ENCODE data around the gene MRC2.
A peak's percentile ranks its signal among the peaks of the same experiment; 100 is the strongest.

Gene MRC2

GRCh38 chr17:62717889-62718288 is 90.4 kb downstream of the MRC2 start:
- no peak overlapping the region for H3K4me3 ChIP-seq (ENCODE audit: control insufficient read depth in 1 of 7, extremely low read depth in 1 of 7, insufficient read depth in 4 of 7, low read depth in 2 of 7, low read length in 6 of 7)
- ChIA-PET CTCF (interaction anchor here (1.3 kb wide), 1 partner anchor 10 kb away, joined by 3 read pairs; no protein-coding TSS in a partner anchor), POLR2A (no interaction called here)
- H3K36me3 ChIP-seq (ENCODE audit: control insufficient read depth in 4 of 4, insufficient read depth in 4 of 4, low read length in 3 of 4): no peaks in the 10 kb centered on the region
- peaks cover 0 to 5% (median 0%) of the 10 kb centered on the region in 4 experiments for H3K4me1 ChIP-seq (ENCODE audit: control extremely low read depth in 1 of 4, control insufficient read depth in 4 of 4, insufficient read depth in 4 of 4, low read length in 3 of 4)
- no peaks in the 10 kb centered on the region for H3K27me3 ChIP-seq (replicated peaks in 2 of 5; ENCODE audit: control insufficient read depth in 4 of 5, insufficient read depth in 5 of 5, low read length in 4 of 5)
- DNase-seq: no peak
- 100% methylated on average over 4 of the region's 8 CpGs for WGBS (ENCODE audit: insufficient coverage)
- peaks cover 0 to 6% (median 3%) of the 10 kb centered on the region in 5 experiments for H3K9me3 ChIP-seq (ENCODE audit: control extremely low read depth in 1 of 5, control insufficient read depth in 4 of 5, insufficient read depth in 2 of 5, low read depth in 1 of 5, low read length in 4 of 5)
- H3K27ac ChIP-seq (ENCODE audit: insufficient read depth in 1 of 2, low read depth in 1 of 2, low read length in 2 of 2, poor library complexity in 1 of 2, severe bottlenecking in 2 of 2): no peak overlapping the region

DNA sequence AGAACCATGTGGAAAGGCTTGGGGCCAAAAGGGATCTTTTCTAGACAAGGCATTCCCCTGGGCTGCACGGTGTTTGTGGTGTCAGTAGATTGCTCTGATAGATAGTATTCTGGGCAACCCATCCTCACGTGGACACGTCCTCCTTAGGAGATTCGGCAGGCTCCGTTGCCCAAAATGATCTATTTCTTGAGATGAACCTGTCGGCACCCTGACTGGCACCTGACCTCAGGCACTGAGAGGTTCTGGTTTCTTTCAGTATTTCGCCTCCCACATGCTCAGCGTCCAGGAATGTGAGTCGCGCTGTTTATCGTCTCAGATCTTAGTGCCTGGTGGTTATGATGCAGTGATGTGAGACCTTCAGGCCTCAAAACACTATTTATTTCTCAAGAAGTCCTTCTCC is 91.0 kb downstream of the MRC2 start:
- no peak for DNase-seq
- 99% methylated on average over 7 of the region's 11 CpGs for WGBS (ENCODE audit: insufficient coverage)
- CTCF ChIA-PET: no interaction called here

DNA sequence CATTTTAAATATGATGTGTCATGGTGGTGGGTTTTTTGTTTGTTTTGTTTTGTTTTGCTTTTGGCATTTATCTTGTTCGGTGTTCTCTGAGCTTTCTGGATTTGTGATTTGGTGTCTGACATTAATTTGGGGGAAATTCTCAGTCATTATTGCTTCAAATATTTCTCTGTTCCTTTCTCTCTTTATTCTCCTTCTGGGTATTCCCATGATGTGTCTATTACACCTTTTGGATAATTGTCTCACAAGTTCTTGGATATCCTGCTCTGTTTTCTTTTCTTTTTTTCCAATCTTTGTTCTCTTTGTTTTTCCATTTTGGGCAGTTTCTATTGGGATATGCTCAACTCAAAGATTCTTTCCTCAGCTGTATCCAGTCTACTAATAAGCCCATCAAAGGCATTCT is 92.1 kb downstream of the MRC2 start:
- WGBS (ENCODE audit: insufficient coverage): no CpG with 5 or more reads among the region's 1 CpG
- no peak for DNase-seq
- CTCF ChIA-PET: interaction anchor here (1.7 kb wide), 1 partner anchor 9 kb away, joined by 5 read pairs; no protein-coding TSS in a partner anchor
- Histone ChIP-seq H3K27ac (ENCODE audit: insufficient read depth in 1 of 2, low read depth in 1 of 2, low read length in 2 of 2, poor library complexity in 1 of 2, severe bottlenecking in 2 of 2) (no peak overlapping the region), H3K36me3 (ENCODE audit: control insufficient read depth in 4 of 4, insufficient read depth in 4 of 4, low read length in 3 of 4) (no peaks in the 10 kb centered on the region), H3K27me3 (replicated peaks in 2 of 5; ENCODE audit: control insufficient read depth in 4 of 5, insufficient read depth in 5 of 5, low read length in 4 of 5) (no peaks in the 10 kb centered on the region), H3K4me1 (ENCODE audit: control extremely low read depth in 1 of 4, control insufficient read depth in 4 of 4, insufficient read depth in 4 of 4, low read length in 3 of 4) (peaks cover under 1 to 7% (median 5%) of the 10 kb centered on the region in 4 experiments), H3K4me3 (ENCODE audit: control insufficient read depth in 1 of 7, extremely low read depth in 1 of 7, insufficient read depth in 4 of 7, low read depth in 2 of 7, low read length in 6 of 7) (no peak overlapping the region), H3K9me3 (ENCODE audit: control extremely low read depth in 1 of 5, control insufficient read depth in 4 of 5, insufficient read depth in 2 of 5, low read depth in 1 of 5, low read length in 4 of 5) (peaks cover 0 to 6% (median 3%) of the 10 kb centered on the region in 5 experiments)
- POLR2A ChIA-PET: no interaction called here

More for the DNA sequence above, 91.0 kb downstream of the MRC2 start:
- Histone ChIP-seq H3K9me3 (ENCODE audit: control extremely low read depth in 1 of 5, control insufficient read depth in 4 of 5, insufficient read depth in 2 of 5, low read depth in 1 of 5, low read length in 4 of 5) (peaks cover 0 to 6% (median 3%) of the 10 kb centered on the region in 5 experiments), H3K36me3 (ENCODE audit: control insufficient read depth in 4 of 4, insufficient read depth in 4 of 4, low read length in 3 of 4) (no peaks in the 10 kb centered on the region), H3K27me3 (replicated peaks in 2 of 5; ENCODE audit: control insufficient read depth in 4 of 5, insufficient read depth in 5 of 5, low read length in 4 of 5) (no peaks in the 10 kb centered on the region), H3K4me3 (ENCODE audit: control insufficient read depth in 1 of 7, extremely low read depth in 1 of 7, insufficient read depth in 4 of 7, low read depth in 2 of 7, low read length in 6 of 7) (no peak overlapping the region), H3K27ac (ENCODE audit: insufficient read depth in 1 of 2, low read depth in 1 of 2, low read length in 2 of 2, poor library complexity in 1 of 2, severe bottlenecking in 2 of 2) (no peak overlapping the region), H3K4me1 (ENCODE audit: control extremely low read depth in 1 of 4, control insufficient read depth in 4 of 4, insufficient read depth in 4 of 4, low read length in 3 of 4) (peaks cover 0 to 5% (median 0%) of the 10 kb centered on the region in 4 experiments)
- POLR2A ChIA-PET: no interaction called here

- WGBS (ENCODE audit: insufficient coverage): 63% methylated on average over 1 of the region's 3 CpGs
- no peak overlapping the region for H3K4me3 ChIP-seq (ENCODE audit: control insufficient read depth in 1 of 7, extremely low read depth in 1 of 7, insufficient read depth in 4 of 7, low read depth in 2 of 7, low read length in 6 of 7)
- H3K27ac ChIP-seq (ENCODE audit: insufficient read depth in 1 of 2, low read depth in 1 of 2, low read length in 2 of 2, poor library complexity in 1 of 2, severe bottlenecking in 2 of 2): no peak overlapping the region
- DNase-seq: peak in 2 of 3 donors; percentile 9 to 26
- H3K9me3 ChIP-seq (ENCODE audit: control extremely low read depth in 1 of 5, control insufficient read depth in 4 of 5, insufficient read depth in 2 of 5, low read depth in 1 of 5, low read length in 4 of 5): peaks cover 0 to 6% (median 3%) of the 10 kb centered on the region in 5 experiments
- no peaks in the 10 kb centered on the region for H3K27me3 ChIP-seq (replicated peaks in 2 of 5; ENCODE audit: control insufficient read depth in 4 of 5, insufficient read depth in 5 of 5, low read length in 4 of 5)
- peaks cover 2 to 14% (median 12%) of the 10 kb centered on the region in 4 experiments for H3K4me1 ChIP-seq (ENCODE audit: control extremely low read depth in 1 of 4, control insufficient read depth in 4 of 4, insufficient read depth in 4 of 4, low read length in 3 of 4)
- ChIA-PET CTCF (interaction anchor here (1.7 kb wide), 1 partner anchor 9 kb away, joined by 5 read pairs; no protein-coding TSS in a partner anchor), POLR2A (no interaction called here)
- no peaks in the 10 kb centered on the region for H3K36me3 ChIP-seq (ENCODE audit: control insufficient read depth in 4 of 4, insufficient read depth in 4 of 4, low read length in 3 of 4)
Observed at GRCh38 chr17:62720126-62720850, 92.8 kb downstream of the MRC2 start.

DNA sequence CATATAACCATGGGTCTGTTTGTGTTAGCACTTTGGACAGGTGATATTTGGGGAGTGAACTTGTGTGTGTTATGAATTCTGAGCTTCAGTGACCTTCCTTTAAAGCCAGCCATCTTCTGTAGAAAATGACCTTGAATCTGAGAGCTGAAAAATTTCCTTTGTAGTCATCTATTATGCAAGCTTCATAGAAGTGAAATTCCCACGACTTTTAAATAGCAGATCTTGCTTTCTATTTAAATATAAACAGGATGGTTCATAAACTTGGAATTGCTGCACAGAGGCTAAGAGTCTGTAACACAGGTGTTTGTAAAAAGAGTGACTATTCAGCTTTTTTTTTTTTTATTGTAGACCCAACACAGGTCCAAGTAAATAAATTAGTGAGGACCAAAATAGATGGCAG is 95.2 kb downstream of the MRC2 start:
- no peaks in the 10 kb centered on the region for H3K36me3 ChIP-seq (ENCODE audit: control insufficient read depth in 4 of 4, insufficient read depth in 4 of 4, low read length in 3 of 4)
- POLR2A ChIA-PET: no interaction called here
- no peak for DNase-seq
- peaks cover 0 to 6% (median 3%) of the 10 kb centered on the region in 5 experiments for H3K9me3 ChIP-seq (ENCODE audit: control extremely low read depth in 1 of 5, control insufficient read depth in 4 of 5, insufficient read depth in 2 of 5, low read depth in 1 of 5, low read length in 4 of 5)
- H3K27me3 ChIP-seq (replicated peaks in 2 of 5; ENCODE audit: control insufficient read depth in 4 of 5, insufficient read depth in 5 of 5, low read length in 4 of 5): no peaks in the 10 kb centered on the region
- H3K27ac ChIP-seq (ENCODE audit: insufficient read depth in 1 of 2, low read depth in 1 of 2, low read length in 2 of 2, poor library complexity in 1 of 2, severe bottlenecking in 2 of 2): no peak overlapping the region
- H3K4me3 ChIP-seq (ENCODE audit: control insufficient read depth in 1 of 7, extremely low read depth in 1 of 7, insufficient read depth in 4 of 7, low read depth in 2 of 7, low read length in 6 of 7): no peak overlapping the region
- H3K4me1 ChIP-seq (ENCODE audit: control extremely low read depth in 1 of 4, control insufficient read depth in 4 of 4, insufficient read depth in 4 of 4, low read length in 3 of 4): peaks cover 2 to 21% (median 16%) of the 10 kb centered on the region in 4 experiments
- CTCF ChIA-PET: interaction anchor here (1.3 to 1.8 kb wide), 3 partner anchors 10 to 50 kb away, joined by 3 to 4 read pairs (median 4); no protein-coding TSS in a partner anchor
- WGBS (ENCODE audit: insufficient coverage): no CpG with 5 or more reads among the region's 1 CpG

- H3K36me3 ChIP-seq (ENCODE audit: control insufficient read depth in 4 of 4, insufficient read depth in 4 of 4, low read length in 3 of 4): no peaks in the 10 kb centered on the region
- no peak overlapping the region for H3K4me3 ChIP-seq (ENCODE audit: control insufficient read depth in 1 of 7, extremely low read depth in 1 of 7, insufficient read depth in 4 of 7, low read depth in 2 of 7, low read length in 6 of 7)
- DNase-seq: no peak
- H3K4me1 ChIP-seq (ENCODE audit: control extremely low read depth in 1 of 4, control insufficient read depth in 4 of 4, insufficient read depth in 4 of 4, low read length in 3 of 4): peaks cover 2 to 25% (median 18%) of the 10 kb centered on the region in 4 experiments
- peaks cover 0 to 6% (median 3%) of the 10 kb centered on the region in 5 experiments for H3K9me3 ChIP-seq (ENCODE audit: control extremely low read depth in 1 of 5, control insufficient read depth in 4 of 5, insufficient read depth in 2 of 5, low read depth in 1 of 5, low read length in 4 of 5)
- H3K27me3 ChIP-seq (replicated peaks in 2 of 5; ENCODE audit: control insufficient read depth in 4 of 5, insufficient read depth in 5 of 5, low read length in 4 of 5): no peaks in the 10 kb centered on the region
- H3K27ac ChIP-seq (ENCODE audit: insufficient read depth in 1 of 2, low read depth in 1 of 2, low read length in 2 of 2, poor library complexity in 1 of 2, severe bottlenecking in 2 of 2): no peak overlapping the region
- POLR2A ChIA-PET: interaction anchor here (0.9 kb wide), 1 partner anchor 20 kb away, joined by 3 read pairs; no protein-coding TSS in a partner anchor
- CTCF ChIA-PET: interaction anchor here (1.0 to 1.3 kb wide), 4 partner anchors 10 to 106 kb away, joined by 3 to 5 read pairs (median 3); no protein-coding TSS in a partner anchor
- WGBS (ENCODE audit: insufficient coverage): 93% methylated on average over 7 of the region's 7 CpGs
Observed at GRCh38 chr17:62723842-62724241, 96.4 kb downstream of the MRC2 start.

Data from common myeloid progenitor, CD34-positive (primary cell).